Esophagus (tissue), 2 donors: ENCODE results near the gene TRAPPC3. TPM values are rescaled to one million over a fixed set of nuclear protein-coding genes. Genes with fewer than 3 reads are reported as not detected.

Source experiments
- H3K27ac ChIP-seq, 2 donors: one replicate each; pipeline ENCODE4 v1.5.1; 2013; ENCODE audit warnings: low read depth in 2 of 2, mild to moderate bottlenecking in 2 of 2, inconsistent platforms in 1 of 2, low read length in 1 of 2, moderate library complexity in 1 of 2
- H3K27me3 ChIP-seq, 2 donors: one replicate each; pipeline ENCODE4 v1.6.1; 2013; ENCODE audit warnings: low read length in 2 of 2, control low read depth in 1 of 2, mild to moderate bottlenecking in 1 of 2; ENCODE audit not compliant: insufficient read depth in 2 of 2, control insufficient read depth in 1 of 2
- H3K36me3 ChIP-seq, 2 donors: one replicate each; pipeline ENCODE4 v1.6.1; 2013; ENCODE audit warnings: low read length in 1 of 2; ENCODE audit not compliant: control insufficient read depth in 2 of 2, insufficient read depth in 2 of 2
- H3K4me1 ChIP-seq, 2 donors: one replicate each; pipeline ENCODE4 v1.6.1; 2013; ENCODE audit warnings: low read length in 1 of 2; ENCODE audit not compliant: control insufficient read depth in 2 of 2, insufficient read depth in 2 of 2
- H3K4me3 ChIP-seq, 2 donors: one replicate each; pipeline ENCODE4 v1.5.1; 2013; ENCODE audit warnings: low read length in 2 of 2, mild to moderate bottlenecking in 2 of 2, low read depth in 1 of 2, moderate library complexity in 1 of 2
- H3K9me3 ChIP-seq, 2 donors: one replicate each; pipeline ENCODE4 v1.6.1; 2013; ENCODE audit warnings: mild to moderate bottlenecking in 2 of 2, low read depth in 1 of 2, low read length in 1 of 2, moderate library complexity in 1 of 2; ENCODE audit not compliant: control insufficient read depth in 2 of 2, insufficient read depth in 1 of 2
- WGBS, 2 donors: extraction: QIAGEN DNeasy Blood & Tissue Kit; methylation state at CpG; one replicate each; pipeline ENCODE4 v1.1.7; 2013; 5-methylcytosine and 5-hydroxymethylcytosine counted together
- polyA plus RNA-seq, 2 donors: library from polyadenylated mRNA; stranded (reverse); fragments of 200-250 nt; gene quantifications; one replicate each; pipeline ENCODE4 v1.2.3, GENCODE V29; 2013
- donor health status: healthy with polysubstance abuse.
- donor health status: Bipolar disorder and iron deficiency.

TRAPPC3 gene
- polyA plus RNA-seq, 2 donors = 38.2 to 77.1 TPM

DNA sequence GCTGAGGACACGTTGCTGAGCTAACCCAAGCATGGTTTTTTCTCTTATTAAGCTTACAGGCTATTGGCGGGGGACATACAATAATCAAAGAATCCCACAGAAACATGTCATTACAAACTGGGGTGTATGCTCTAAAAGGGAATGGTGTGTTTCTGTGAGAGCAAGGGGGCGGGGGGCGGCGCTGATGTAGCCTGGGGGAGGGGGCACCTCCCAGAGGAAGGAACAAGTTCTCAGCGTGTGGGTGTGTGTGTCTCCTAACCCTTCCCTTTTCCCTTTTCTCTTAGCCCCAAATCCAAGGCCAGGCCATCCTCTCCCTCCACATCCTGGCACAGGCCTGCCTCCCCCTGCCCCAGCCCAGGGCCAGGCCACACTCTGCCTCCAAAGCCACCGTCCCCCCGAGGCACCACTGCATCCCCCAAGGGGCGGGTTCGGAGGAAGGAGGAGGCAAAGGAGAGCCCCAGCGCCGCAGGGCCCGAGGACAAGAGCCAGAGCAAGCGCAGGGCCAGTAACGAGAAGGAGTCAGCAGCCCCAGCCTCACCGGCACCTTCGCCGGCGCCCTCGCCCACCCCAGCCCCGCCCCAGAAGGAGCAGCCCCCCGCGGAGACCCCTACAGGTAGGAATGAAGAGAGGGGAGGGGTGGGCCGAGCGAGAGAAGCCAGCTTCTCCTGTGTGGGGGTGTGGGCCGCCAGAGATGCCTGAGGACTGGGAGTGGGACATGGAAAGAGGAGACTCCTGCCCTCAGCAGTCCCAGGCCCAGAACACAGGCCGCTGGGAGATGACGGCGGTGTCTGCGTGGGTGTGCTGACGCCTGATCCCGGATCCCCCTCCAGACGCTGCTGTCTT is 28.5 kb upstream of the TRAPPC3 start:
- Histone ChIP-seq H3K36me3 (peaks cover 42 to 72% of the 10 kb centered on the region in 2 donors), H3K9me3 (no peaks in the 10 kb centered on the region), H3K27me3 (no peaks in the 10 kb centered on the region), H3K4me3 (no peak overlapping the region), H3K27ac (no peak overlapping the region), H3K4me1 (peaks cover 5 to 7% of the 10 kb centered on the region in 2 donors)
- 80 to 90% methylated on average over 32 to 33 of the region's 33 CpGs for WGBS, 2 donors

DNA sequence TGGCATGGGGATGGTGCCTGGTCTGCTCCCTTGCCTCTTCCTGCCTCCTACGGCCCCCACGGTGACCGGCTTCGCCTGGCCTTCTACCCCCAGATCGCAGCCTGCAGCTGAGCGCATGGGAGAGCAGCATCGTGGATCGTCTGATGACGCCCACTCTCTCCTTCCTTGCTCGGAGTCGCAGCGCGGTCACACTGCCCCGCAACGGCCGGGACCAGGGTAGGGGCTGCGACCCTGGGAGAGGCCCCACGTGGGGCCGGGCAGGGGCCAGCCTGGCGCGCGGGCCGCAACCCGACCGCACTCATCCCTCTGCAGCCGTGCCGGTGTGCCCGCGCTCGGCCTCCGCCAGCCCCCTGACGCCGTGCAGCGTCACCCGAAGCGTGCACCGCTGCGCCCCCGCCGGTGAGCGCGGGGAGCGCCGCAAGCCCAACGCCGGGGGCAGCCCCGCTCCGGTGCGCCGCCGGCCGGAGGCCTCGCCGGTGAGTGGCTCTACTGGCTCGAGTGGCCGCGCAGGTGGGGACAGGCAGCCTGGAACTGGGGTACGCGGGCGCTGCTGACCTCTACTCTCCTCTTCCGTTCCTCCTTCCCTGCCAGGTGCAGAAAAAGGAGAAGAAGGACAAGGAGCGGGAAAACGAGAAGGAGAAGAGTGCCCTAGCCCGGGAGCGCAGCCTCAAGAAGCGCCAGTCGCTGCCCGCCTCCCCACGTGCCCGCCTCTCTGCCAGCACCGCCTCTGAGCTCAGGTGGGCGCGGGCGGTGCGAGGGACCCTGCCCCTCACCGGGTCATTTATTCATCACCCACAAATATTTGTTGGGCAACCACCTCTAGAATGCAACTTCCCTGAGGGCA is 27.0 kb upstream of the TRAPPC3 start:
- peaks cover 5 to 7% of the 10 kb centered on the region in 2 donors for H3K4me1 ChIP-seq
- peaks cover 48 to 84% of the 10 kb centered on the region in 2 donors for H3K36me3 ChIP-seq
- H3K27ac ChIP-seq = peak overlapping the region in 1 of 2 donors; percentile 17

DNA sequence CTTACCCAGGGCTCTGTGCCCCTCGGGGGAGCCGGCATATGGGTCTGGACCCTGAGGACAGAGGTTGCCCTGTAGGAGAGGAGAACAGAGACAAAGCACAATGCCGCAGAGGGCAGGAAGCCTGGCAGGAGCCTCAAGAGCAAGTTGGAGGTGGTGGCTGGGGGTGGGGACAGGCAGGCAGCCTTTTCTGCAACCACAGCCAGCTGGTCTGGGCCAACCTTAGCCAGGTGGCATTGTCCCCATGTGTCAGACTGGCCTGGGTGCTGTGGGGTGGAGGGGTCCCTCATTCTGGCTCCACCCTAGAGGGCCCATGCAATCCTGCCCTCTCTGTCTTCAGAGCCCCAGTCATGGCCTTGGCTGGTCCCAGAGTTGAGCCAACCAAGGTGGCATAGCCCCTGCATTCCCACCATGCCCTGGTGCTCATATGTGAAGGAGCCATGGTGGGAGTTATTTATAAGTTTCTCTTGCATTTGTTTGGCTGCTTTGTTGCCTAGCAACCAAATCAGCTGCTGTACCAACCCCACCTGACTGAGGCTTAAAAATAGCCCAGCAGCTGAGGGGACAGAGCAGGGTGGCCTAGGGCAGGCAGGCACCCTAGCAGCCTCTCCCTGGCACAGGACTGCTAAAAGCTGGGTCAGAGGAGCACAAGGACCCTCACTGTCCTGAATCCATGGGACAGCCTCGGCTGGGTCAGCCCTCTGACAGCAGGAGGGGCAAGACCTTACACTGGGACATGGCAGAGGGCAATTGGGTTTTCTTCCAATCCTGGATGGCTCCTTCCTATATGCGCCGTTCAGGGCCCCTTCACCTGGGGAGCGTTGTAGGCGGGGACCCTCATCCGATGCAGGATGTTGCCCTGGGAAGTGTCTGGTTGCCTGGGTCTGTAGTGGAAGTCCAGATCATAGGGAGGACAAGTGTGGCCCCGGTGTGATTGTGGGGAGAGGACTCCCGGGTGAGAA is 26.1 kb upstream of the TRAPPC3 start:
- peak overlapping the region; percentile 5 to 17 for H3K27ac ChIP-seq
- H3K4me3 ChIP-seq = no peak overlapping the region
- H3K36me3 ChIP-seq = peaks cover 46 to 86% of the 10 kb centered on the region in 2 donors
- no peaks in the 10 kb centered on the region for H3K9me3 ChIP-seq
- H3K4me1 ChIP-seq = peaks cover 8 to 10% of the 10 kb centered on the region in 2 donors
- H3K27me3 ChIP-seq = no peaks in the 10 kb centered on the region
- WGBS, 2 donors = 82% methylated on average over 11 of the region's 11 CpGs

More for the DNA sequence above, 27.0 kb upstream of the TRAPPC3 start:
- Histone ChIP-seq H3K9me3 (no peaks in the 10 kb centered on the region), H3K27me3 (no peaks in the 10 kb centered on the region), H3K4me3 (no peak overlapping the region)
- 84 to 90% methylated on average over 64 to 76 of the region's 76 CpGs for WGBS, 2 donors

DNA sequence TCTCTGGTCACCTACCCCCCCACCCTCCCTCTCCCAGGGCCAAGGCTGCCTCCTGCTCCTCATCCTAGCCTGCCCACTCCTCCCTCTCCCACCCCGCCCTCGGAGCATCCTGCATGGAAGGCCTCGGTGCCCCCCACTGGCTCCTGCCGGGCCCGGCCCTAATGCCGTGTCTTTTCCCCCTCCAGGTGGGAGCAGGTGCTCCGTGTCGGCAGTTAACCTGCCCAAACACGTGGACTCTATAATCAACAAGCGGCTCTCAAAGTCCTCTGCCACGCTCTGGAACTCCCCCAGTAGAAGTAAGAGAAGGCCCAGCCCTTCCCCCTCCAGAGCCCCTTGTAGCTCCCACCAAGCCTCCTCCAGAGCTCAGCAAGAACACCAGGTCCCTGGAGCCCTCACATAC is 25.4 kb upstream of the TRAPPC3 start:
- no peaks in the 10 kb centered on the region for H3K9me3 ChIP-seq
- peaks cover 8 to 10% of the 10 kb centered on the region in 2 donors for H3K4me1 ChIP-seq
- 51 to 64% methylated on average over 11 of the region's 11 CpGs for WGBS, 2 donors
- peaks cover 40 to 80% of the 10 kb centered on the region in 2 donors for H3K36me3 ChIP-seq
- peak overlapping the region in 1 of 2 donors; percentile 5 for H3K27ac ChIP-seq
- no peak overlapping the region for H3K4me3 ChIP-seq
- no peaks in the 10 kb centered on the region for H3K27me3 ChIP-seq

GRCh38 chr1:36172983-36173382 is 23.7 kb upstream of the TRAPPC3 start:
- Histone ChIP-seq H3K27me3 (no peaks in the 10 kb centered on the region), H3K4me3 (no peak overlapping the region), H3K27ac (peak overlapping the region in 1 of 2 donors; percentile 48), H3K36me3 (peaks cover 30 to 62% of the 10 kb centered on the region in 2 donors), H3K4me1 (peaks cover 7 to 10% of the 10 kb centered on the region in 2 donors), H3K9me3 (no peaks in the 10 kb centered on the region)
- 67 to 75% methylated on average over 1 to 2 of the region's 2 CpGs for WGBS, 2 donors

DNA sequence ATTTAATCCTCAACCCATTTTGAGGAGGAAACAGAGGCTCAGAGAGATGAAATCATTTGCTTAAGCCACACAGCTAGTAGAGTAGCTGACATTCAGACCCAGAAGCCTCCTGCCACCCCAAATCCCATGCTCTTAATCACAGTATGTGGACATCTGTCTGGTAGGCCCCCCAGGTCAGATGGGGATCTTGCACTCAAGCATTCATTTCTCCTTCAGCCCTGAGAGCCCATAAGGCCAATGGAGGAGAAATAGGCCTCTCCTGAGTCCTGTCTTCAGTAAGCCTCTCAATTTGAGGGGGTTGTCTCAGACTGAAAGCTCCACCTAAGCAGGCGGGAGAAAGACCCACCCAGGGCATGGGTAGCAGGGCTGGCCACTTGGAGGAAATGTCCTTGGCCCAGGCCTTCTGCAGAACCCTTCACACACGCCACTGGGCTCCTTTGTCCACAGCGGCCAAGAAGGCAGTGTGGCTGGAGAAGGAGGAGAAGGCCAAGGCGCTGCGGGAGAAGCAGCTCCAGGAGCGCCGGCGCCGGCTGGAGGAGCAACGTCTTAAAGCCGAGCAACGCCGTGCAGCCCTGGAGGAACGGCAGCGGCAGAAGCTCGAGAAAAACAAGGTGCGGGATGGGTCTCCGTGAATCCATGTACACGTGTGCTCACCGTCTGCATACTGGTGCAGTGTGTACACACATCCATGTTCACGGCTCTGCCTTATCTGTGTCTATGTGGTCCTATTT is 22.9 kb upstream of the TRAPPC3 start:
- Histone ChIP-seq H3K4me1 (peaks cover 9 to 13% of the 10 kb centered on the region in 2 donors), H3K27me3 (no peaks in the 10 kb centered on the region), H3K9me3 (no peaks in the 10 kb centered on the region), H3K36me3 (peaks cover 29 to 60% of the 10 kb centered on the region in 2 donors), H3K4me3 (no peak overlapping the region), H3K27ac (peak overlapping the region in 1 of 2 donors; percentile 13)
- WGBS, 2 donors = 94 to 95% methylated on average over 21 of the region's 21 CpGs

GRCh38 chr1:36170643-36171412 is 21.5 kb upstream of the TRAPPC3 start:
- 62 to 69% methylated on average over 12 of the region's 12 CpGs for WGBS, 2 donors
- Histone ChIP-seq H3K4me3 (no peak overlapping the region), H3K27ac (peak overlapping the region; percentile 52 to 60), H3K9me3 (no peaks in the 10 kb centered on the region), H3K36me3 (peaks cover 28 to 49% of the 10 kb centered on the region in 2 donors), H3K27me3 (no peaks in the 10 kb centered on the region), H3K4me1 (peaks cover 13% of the 10 kb centered on the region in 2 donors)

GRCh38 chr1:36168514-36168913 is 19.2 kb upstream of the TRAPPC3 start:
- 83 to 94% methylated on average over 3 of the region's 3 CpGs for WGBS, 2 donors
- H3K9me3 ChIP-seq = no peaks in the 10 kb centered on the region
- no peaks in the 10 kb centered on the region for H3K27me3 ChIP-seq
- H3K27ac ChIP-seq = no peak overlapping the region
- no peak overlapping the region for H3K4me3 ChIP-seq
- H3K36me3 ChIP-seq = peaks cover 11 to 27% of the 10 kb centered on the region in 2 donors
- peaks cover 6 to 13% of the 10 kb centered on the region in 2 donors for H3K4me1 ChIP-seq
